ENCODE results near the gene DAB1.

The DAB1 gene

DNA sequence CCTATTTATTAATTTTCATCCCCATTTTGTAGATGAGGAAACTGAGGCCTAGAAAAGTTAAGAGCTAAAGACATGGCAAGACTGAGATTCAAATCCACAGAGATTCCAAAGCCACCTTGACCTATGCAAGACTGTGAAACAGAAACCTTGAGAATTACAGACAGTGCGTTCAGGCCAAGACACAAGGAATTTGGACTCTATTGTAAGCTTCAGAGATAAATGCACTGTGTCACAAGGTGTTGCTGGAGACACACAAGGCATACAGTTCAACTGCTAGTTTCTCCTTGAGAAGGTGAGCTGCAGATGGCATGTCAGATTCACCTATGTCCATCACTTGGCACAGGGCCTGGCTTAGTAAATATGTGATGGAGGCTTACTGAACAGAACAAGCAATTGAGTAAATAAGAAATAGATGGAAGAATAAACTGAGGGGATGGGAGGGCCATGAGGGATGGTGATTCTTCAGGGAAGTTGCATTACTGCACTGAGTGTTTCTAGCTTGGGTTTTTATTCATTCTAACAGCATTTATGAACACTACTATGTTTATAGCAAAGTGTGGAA, 215.0 kb downstream of the DAB1 start:
- DNase-seq = no peak

- DNase-seq = no peak
Measured at GRCh38 chr1:57206038-57206437, 217.8 kb downstream of the DAB1 start.

GRCh38 chr1:57204942-57205787, 218.7 kb downstream of the DAB1 start:
- DNase-seq = no peak

DNA sequence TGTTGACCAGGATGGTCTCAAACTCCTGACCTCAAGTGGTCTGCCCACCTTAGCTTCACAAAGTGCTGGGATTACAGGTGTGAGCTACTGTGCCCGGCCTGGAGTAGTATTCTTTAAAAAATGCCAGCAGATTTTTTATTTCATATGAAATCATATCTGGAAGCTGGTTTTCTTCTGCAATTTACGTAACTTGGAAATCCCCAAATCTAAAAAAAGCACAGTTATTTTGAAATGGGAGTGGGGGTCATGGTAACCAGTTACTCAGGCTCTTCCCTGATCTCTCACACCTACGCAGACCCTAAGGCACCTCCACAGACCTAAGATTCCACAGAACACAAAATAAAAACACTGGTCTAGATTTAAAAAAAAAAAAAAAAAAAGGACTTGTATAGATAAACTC, 219.8 kb downstream of the DAB1 start:
- DNase-seq = no peak

GRCh38 chr1:57202241-57202640, 221.6 kb downstream of the DAB1 start:
- DNase-seq = no peak

DNA sequence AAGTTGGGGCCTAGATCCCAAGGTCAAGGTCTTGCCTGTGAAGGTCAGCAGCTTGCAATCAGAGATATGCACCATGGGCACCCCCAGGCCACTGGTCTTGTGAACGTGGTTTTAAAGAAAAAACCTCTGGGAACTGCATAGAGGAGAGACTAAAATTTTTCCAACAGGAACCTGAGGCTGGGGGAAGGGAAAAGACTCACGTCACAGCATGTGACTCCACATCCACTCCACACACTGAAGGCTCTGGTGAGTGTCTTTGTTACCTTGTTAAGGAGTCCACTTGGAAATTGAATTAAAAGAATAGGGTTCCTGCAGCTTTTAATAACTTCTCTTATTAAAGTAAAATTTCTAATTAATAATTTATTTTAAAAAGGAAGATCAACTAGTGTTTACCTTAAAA, 224.9 kb downstream of the DAB1 start:
- DNase-seq = no peak

- DNase-seq = no peak
Measured at GRCh38 chr1:57195436-57195941, 228.4 kb downstream of the DAB1 start.

GRCh38 chr1:57192222-57192621, 231.6 kb downstream of the DAB1 start:
- no peak for DNase-seq

- DNase-seq = no peak
Measured at GRCh38 chr1:57190898-57191297, 233.0 kb downstream of the DAB1 start.

DNA sequence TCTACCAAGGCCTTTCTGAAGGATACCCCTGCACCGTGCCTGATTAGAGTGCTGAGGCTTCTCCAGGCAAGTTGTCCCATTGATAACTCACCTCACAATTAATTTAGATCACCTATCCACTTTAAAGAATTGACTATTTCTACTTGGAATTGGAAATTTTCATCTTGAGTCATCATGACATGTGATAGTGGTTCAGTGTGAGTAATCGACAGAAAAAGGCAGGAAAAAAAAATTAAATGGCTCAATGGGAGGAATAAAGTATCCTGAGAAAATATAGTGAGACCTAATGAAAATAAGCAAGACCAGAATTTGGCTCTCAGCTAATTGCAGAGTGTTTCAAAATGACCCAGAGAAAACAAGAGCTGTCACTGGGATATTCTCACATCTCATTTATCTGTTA, 235.7 kb downstream of the DAB1 start:
- DNase-seq = no peak

GRCh38 chr1:57186455-57186854, 237.4 kb downstream of the DAB1 start:
- DNase-seq = no peak

GRCh38 chr1:57179001-57179400, 244.9 kb downstream of the DAB1 start:
- DNase-seq = no peak

DNA sequence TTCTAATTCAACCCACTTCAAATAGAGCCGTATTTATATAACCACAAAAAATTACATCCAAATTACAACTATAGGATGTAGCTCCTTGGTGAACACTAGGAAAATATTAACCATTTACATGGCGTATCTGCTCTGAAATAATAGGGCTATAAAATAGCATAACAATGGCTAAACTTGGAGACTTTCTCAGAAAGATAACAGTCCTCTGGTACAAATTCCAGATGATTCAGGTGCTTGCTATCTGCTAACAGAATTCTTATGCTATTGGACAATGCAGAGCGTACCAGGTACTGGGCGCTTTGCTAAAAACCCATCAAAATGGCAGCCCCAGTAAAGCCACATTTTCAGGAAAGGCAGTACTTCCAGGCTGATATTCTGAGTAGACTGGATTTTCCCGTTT, 248.4 kb downstream of the DAB1 start:
- no peak for DNase-seq

GRCh38 chr1:57172040-57172439, 251.8 kb downstream of the DAB1 start:
- DNase-seq = no peak

- DNase-seq = no peak
Measured at GRCh38 chr1:57167997-57168396, 255.9 kb downstream of the DAB1 start.

GRCh38 chr1:57165546-57165945, 258.3 kb downstream of the DAB1 start:
- no peak for DNase-seq

DNA sequence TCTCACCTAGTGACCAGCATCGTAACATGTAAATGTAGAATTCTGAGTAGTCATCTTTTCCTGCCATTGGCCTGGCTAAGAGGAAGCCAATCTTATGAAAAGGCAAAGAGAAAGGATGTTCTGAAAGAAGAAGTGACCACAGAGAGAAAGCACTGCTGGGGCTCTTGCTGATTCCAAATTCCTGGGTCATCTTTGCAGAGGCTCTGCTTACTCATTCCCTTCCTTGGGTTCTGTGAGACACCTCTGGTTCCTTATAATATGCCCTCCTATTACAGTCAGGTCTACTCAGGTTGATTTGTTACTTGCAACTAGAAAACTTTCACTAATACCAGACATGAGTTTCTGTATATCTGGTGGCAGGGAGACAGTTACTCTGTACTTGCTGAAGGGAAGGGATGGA, 259.3 kb downstream of the DAB1 start:
- DNase-seq = no peak

GRCh38 chr1:57163789-57164188, 260.1 kb downstream of the DAB1 start:
- no peak for DNase-seq

GRCh38 chr1:57163325-57163724, 260.5 kb downstream of the DAB1 start:
- DNase-seq = no peak

DNA sequence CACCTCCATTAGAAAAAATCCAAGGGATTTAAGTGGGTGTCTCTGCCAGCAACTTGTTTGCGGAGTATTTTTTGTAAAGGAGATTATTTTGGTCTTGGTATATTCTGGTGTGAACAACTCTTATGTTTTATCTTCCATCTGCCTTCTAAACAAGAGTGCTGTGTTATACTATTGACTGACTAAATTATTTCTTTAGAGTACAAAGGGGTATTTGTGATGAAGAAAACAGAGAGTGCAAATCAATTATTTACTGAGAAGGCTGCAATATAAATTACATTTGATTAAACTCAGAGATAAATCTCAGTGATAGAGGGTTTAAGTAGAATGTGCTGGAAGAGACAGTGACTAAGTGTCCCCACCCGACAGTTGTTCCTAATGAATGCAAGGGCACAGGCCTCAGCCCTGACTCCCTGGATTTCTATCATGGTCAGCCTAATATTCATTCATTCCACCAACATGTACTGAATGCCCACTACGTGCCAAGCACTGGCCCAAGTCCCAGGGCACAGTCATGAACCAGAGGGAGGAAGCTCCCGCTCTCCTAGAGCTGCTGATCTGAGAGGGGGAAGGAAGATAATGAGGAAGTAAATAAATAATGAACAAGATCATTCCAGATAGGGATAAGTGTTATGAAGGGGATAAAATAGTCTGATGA, 261.1 kb downstream of the DAB1 start:
- DNase-seq = no peak

DNA sequence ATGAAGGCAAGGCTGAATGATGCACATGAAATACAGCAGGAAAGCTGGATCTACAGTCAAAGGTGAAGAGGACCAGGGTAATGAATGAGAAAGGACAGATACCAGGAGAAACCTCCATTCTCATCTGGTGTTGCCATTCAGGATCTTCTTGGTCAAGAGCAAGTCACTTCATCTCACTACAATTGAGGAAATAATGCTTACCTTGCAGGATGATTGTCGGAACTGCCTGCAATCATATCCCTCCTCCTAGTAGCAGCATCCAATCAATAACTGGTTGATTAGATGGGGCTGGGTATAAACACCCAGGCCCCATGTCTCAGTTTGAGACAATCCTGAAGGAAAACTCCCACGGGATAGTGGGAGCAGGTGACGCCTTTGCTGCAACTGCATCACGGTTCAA, 263.3 kb downstream of the DAB1 start:
- no peak for DNase-seq

DNA sequence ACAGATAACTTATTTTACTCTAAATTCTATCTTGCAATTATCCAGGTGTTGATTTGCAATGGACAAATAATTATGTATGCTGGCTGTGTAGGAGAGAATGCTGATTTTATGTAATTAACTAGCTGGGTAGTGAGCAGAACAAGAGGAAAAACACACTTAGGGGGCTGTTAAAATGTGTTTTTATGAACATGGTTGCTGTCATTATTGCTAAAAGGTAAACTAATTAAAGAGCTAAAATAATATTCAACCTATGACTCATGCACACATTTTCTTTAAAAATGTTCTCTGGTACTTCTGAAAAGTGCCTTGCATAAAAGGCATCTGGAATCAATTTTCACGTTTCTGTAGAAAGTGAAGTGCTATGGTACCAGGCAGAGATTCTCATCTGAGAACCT, 265.3 kb downstream of the DAB1 start:
- no peak for DNase-seq

- DNase-seq = no peak
Measured at GRCh38 chr1:57157818-57158603, 265.8 kb downstream of the DAB1 start.
